Choroid plexus epithelial cell (primary cell): ENCODE measurements around the gene APOC1.

ENCODE experiments used
- DNase-seq: peaks from one replicate; pipeline ENCODE4 v3.0.0-alpha.2; 2010; ENCODE audit warnings: low read depth
- H3K4me3 ChIP-seq: 2 replicates; pipeline ENCODE4 v1.5.1; 2011; ENCODE audit warnings: low read depth, mild to moderate bottlenecking, control low read depth, low read length, moderate library complexity
- CTCF ChIP-seq: conservative IDR thresholded peaks from 2 replicates; pipeline ENCODE4 v1.5.1; 2011; ENCODE audit warnings: low read depth, mild to moderate bottlenecking, control low read depth, inconsistent platforms, low read length, moderate library complexity

The APOC1 gene

GRCh38 chr19:44960906-44961728, 46.7 kb downstream of the APOC1 start:
- no peak for DNase-seq
- no peak overlapping the region for H3K4me3 ChIP-seq
- TF ChIP-seq CTCF: no peak

GRCh38 chr19:44961821-44962220, 47.4 kb downstream of the APOC1 start:
- no peak overlapping the region for H3K4me3 ChIP-seq
- DNase-seq: no peak
- no peak for TF ChIP-seq CTCF

- H3K4me3 ChIP-seq: no peak overlapping the region
- no peak for DNase-seq
- TF ChIP-seq CTCF: no peak
Measured at GRCh38 chr19:44968118-44968517, 53.7 kb downstream of the APOC1 start.

- no peak overlapping the region for H3K4me3 ChIP-seq
- no peak for TF ChIP-seq CTCF
- no peak for DNase-seq
Measured at GRCh38 chr19:44968670-44969069, 54.3 kb downstream of the APOC1 start.
